ENCODE measurements around the gene ATP5MC2. TPM values are rescaled to one million over a fixed set of nuclear protein-coding genes. Genes with fewer than 3 reads are reported as not detected.

The ATP5MC2 gene
- total RNA-seq: 103 and 115 TPM in 2 replicates

GRCh38 chr12:53675701-53676607 lies at the start of gene ATP5MC2:
Gene ATP5MC2 (minus strand): TSS chr12:53676083. CDS start chr12:53672614, 3,469 bp downstream.

GRCh38 chr12:53625946-53626701 lies 49.8 kb downstream of the ATP5MC2 start, which contains the start of gene ATF7:
Gene ATF7 (minus strand): TSS chr12:53626382. CDS start chr12:53601000, 25,382 bp downstream.

Other genes starting within 250 kb of the ATP5MC2 start
- gene PRR13, start 234.3 kb downstream of the ATP5MC2 start, total RNA-seq: 28.5 and 31.8 TPM in 2 replicates
- gene PCBP2, start 224.0 kb downstream of the ATP5MC2 start, total RNA-seq: 152 and 259 TPM in 2 replicates
- gene MAP3K12, start 176.6 kb downstream of the ATP5MC2 start, total RNA-seq: 26.6 TPM in 2 replicates
- 42.2 and 47.0 TPM in 2 replicates for gene TARBP2, start 174.8 kb downstream of the ATP5MC2 start, total RNA-seq
- not detected in 2 replicates for gene NPFF, start 168.6 kb downstream of the ATP5MC2 start, total RNA-seq
- 9.0 and 15.2 TPM in 2 replicates for gene ATF7, start 49.7 kb downstream of the ATP5MC2 start, total RNA-seq
- gene CALCOCO1, start 51.4 kb upstream of the ATP5MC2 start, total RNA-seq: 85.7 and 109 TPM in 2 replicates
- not detected in 2 replicates for gene CISTR, start 75.9 kb upstream of the ATP5MC2 start, total RNA-seq

Measured in aortic smooth muscle cell (primary cell).